Left forelimb (tissue), 1 donor: ENCODE results near the gene LONRF2.
A peak's percentile ranks its signal among the peaks of the same experiment; 100 is the strongest.
"Not testable (repeated sequence)": the region's sequence is repeated elsewhere in the genome, so short reads cannot be mapped to it uniquely, and the experiment has no call there.

Experiments
- DNase-seq: peaks from one replicate; pipeline ENCODE4 v3.0.0-alpha.2; 2018; ENCODE audit warnings: low spot score

The LONRF2 gene

GRCh38 chr2:100253786-100254185 is 68.5 kb downstream of the LONRF2 start:
- no peak for DNase-seq

GRCh38 chr2:100252811-100253698 is 69.2 kb downstream of the LONRF2 start:
- no peak for DNase-seq

- DNase-seq, result no peak
Observed at GRCh38 chr2:100250645-100251044, 71.7 kb downstream of the LONRF2 start.

- DNase-seq, result no peak
Observed at GRCh38 chr2:100248971-100249370, 73.3 kb downstream of the LONRF2 start.

- not testable (repeated sequence) for DNase-seq
Observed at GRCh38 chr2:100248556-100248955, 73.7 kb downstream of the LONRF2 start.

GRCh38 chr2:100248044-100248330 is 74.3 kb downstream of the LONRF2 start:
- DNase-seq, result no peak

GRCh38 chr2:100247256-100248043 is 74.9 kb downstream of the LONRF2 start:
- no peak for DNase-seq

GRCh38 chr2:100246163-100247145 is 75.8 kb downstream of the LONRF2 start:
- no peak for DNase-seq

- peak; percentile 38 for DNase-seq
Observed at GRCh38 chr2:100245681-100246080, 76.6 kb downstream of the LONRF2 start.

- DNase-seq, result peak; percentile 49
Observed at GRCh38 chr2:100244881-100245605, 77.3 kb downstream of the LONRF2 start.

- DNase-seq, result peak; percentile 18
Observed at GRCh38 chr2:100243631-100244030, 78.7 kb downstream of the LONRF2 start.

- peak; percentile 71 for DNase-seq
Observed at GRCh38 chr2:100242891-100243619, 79.2 kb downstream of the LONRF2 start.

GRCh38 chr2:100242476-100242875 is 79.8 kb downstream of the LONRF2 start:
- DNase-seq, result peak; percentile 64

GRCh38 chr2:100241236-100241635 is 81.1 kb downstream of the LONRF2 start:
- peak; percentile 53 for DNase-seq

GRCh38 chr2:100240386-100240785 is 81.9 kb downstream of the LONRF2 start:
- DNase-seq, result peak; percentile 40

- DNase-seq, result peak; percentile 33
Observed at GRCh38 chr2:100239486-100240210, 82.7 kb downstream of the LONRF2 start.

- peak; percentile 59 for DNase-seq
Observed at GRCh38 chr2:100238471-100238870, 83.8 kb downstream of the LONRF2 start.

GRCh38 chr2:100237770-100238169 is 84.5 kb downstream of the LONRF2 start:
- DNase-seq, result no peak

- DNase-seq, result peak; percentile 55
Observed at GRCh38 chr2:100237163-100237562, 85.1 kb downstream of the LONRF2 start.

GRCh38 chr2:100236166-100236565 is 86.1 kb downstream of the LONRF2 start:
- DNase-seq, result peak; percentile 8
